ENCODE measurements around the gene PNMA1.

PNMA1 gene

GRCh38 chr14:73750531-73750901, 36.3 kb upstream of the PNMA1 start:
- Histone ChIP-seq H3K4me1 (ENCODE audit: insufficient read depth, poor library complexity, severe bottlenecking) (peaks cover 95% of the 10 kb centered on the region), H3K27ac (ENCODE audit: poor library complexity, severe bottlenecking) (peak overlapping the region; percentile 99)

GRCh38 chr14:73749706-73750530, 35.7 kb upstream of the PNMA1 start:
- ATAC-seq (ENCODE audit: low read depth) = no peak
- H3K27ac ChIP-seq (ENCODE audit: poor library complexity, severe bottlenecking) = peak overlapping the region; percentile 99
- peaks cover 24% of the 10 kb centered on the region for H3K36me3 ChIP-seq (ENCODE audit: low read depth)

More at GRCh38 chr14:73750531-73750901, 36.3 kb upstream of the PNMA1 start:
- no peaks in the 10 kb centered on the region for H3K9me3 ChIP-seq (ENCODE audit: severe bottlenecking)
- DNase-seq (ENCODE audit: low spot score) (no peak), ATAC-seq (ENCODE audit: low read depth) (no peak)
- H3K4me3 ChIP-seq (ENCODE audit: severe bottlenecking) = no peak overlapping the region
- H3K27me3 ChIP-seq (ENCODE audit: insufficient read depth, poor library complexity, severe bottlenecking) = no peaks in the 10 kb centered on the region
- peaks cover 24% of the 10 kb centered on the region for H3K36me3 ChIP-seq (ENCODE audit: low read depth)
- TF ChIP-seq CTCF (IDR thresholded peaks at IDR 0.05; ENCODE audit: poor library complexity, severe bottlenecking) = no peak

GRCh38 chr14:73748858-73749357, 34.7 kb upstream of the PNMA1 start:
- no peak for TF ChIP-seq CTCF (IDR thresholded peaks at IDR 0.05; ENCODE audit: poor library complexity, severe bottlenecking)
- Histone ChIP-seq H3K27me3 (ENCODE audit: insufficient read depth, poor library complexity, severe bottlenecking) (no peaks in the 10 kb centered on the region), H3K9me3 (ENCODE audit: severe bottlenecking) (no peaks in the 10 kb centered on the region), H3K27ac (ENCODE audit: poor library complexity, severe bottlenecking) (peak overlapping the region; percentile 99), H3K4me1 (ENCODE audit: insufficient read depth, poor library complexity, severe bottlenecking) (peaks cover 95% of the 10 kb centered on the region), H3K4me3 (ENCODE audit: severe bottlenecking) (no peak overlapping the region), H3K36me3 (ENCODE audit: low read depth) (peaks cover 24% of the 10 kb centered on the region)
- ATAC-seq (ENCODE audit: low read depth) (no peak), DNase-seq (ENCODE audit: low spot score) (no peak)

More at GRCh38 chr14:73749706-73750530, 35.7 kb upstream of the PNMA1 start:
- TF ChIP-seq CTCF (IDR thresholded peaks at IDR 0.05; ENCODE audit: poor library complexity, severe bottlenecking) = no peak
- no peak for DNase-seq (ENCODE audit: low spot score)
- H3K4me1 ChIP-seq (ENCODE audit: insufficient read depth, poor library complexity, severe bottlenecking) = peaks cover 95% of the 10 kb centered on the region
- H3K4me3 ChIP-seq (ENCODE audit: severe bottlenecking) = no peak overlapping the region
- H3K9me3 ChIP-seq (ENCODE audit: severe bottlenecking) = no peaks in the 10 kb centered on the region
- H3K27me3 ChIP-seq (ENCODE audit: insufficient read depth, poor library complexity, severe bottlenecking) = no peaks in the 10 kb centered on the region

GRCh38 chr14:73747379-73748211, 33.4 kb upstream of the PNMA1 start:
- peak overlapping the region; percentile 99 for H3K27ac ChIP-seq (ENCODE audit: poor library complexity, severe bottlenecking)
- no peak overlapping the region for H3K4me3 ChIP-seq (ENCODE audit: severe bottlenecking)
- H3K36me3 ChIP-seq (ENCODE audit: low read depth) = peaks cover 24% of the 10 kb centered on the region
- TF ChIP-seq CTCF (IDR thresholded peaks at IDR 0.05; ENCODE audit: poor library complexity, severe bottlenecking) = no peak
- no peaks in the 10 kb centered on the region for H3K27me3 ChIP-seq (ENCODE audit: insufficient read depth, poor library complexity, severe bottlenecking)
- DNase-seq (ENCODE audit: low spot score) (no peak), ATAC-seq (ENCODE audit: low read depth) (no peak)
- H3K4me1 ChIP-seq (ENCODE audit: insufficient read depth, poor library complexity, severe bottlenecking) = peaks cover 95% of the 10 kb centered on the region
- H3K9me3 ChIP-seq (ENCODE audit: severe bottlenecking) = no peaks in the 10 kb centered on the region
